Right ventricle myocardium superior (tissue), 1 donor: ENCODE data around the gene SLCO2B1. TPM values are rescaled to one million over a fixed set of nuclear protein-coding genes. Genes with fewer than 3 reads are reported as not detected.
A peak's percentile ranks its signal among the peaks of the same experiment; 100 is the strongest.
"Not testable (repeated sequence)": the region's sequence is repeated elsewhere in the genome, so short reads cannot be mapped to it uniquely, and the experiment has no call there.

Experiments used
- ATAC-seq: fragments of 200-7000 bp; cut with Tn5 transposase; one replicate; pipeline ENCODE4 v1.9.1; 2020; ENCODE audit warnings: mild to moderate bottlenecking; ENCODE audit not compliant: poor library complexity
- DNase-seq: peaks from one replicate; pipeline ENCODE4 v3.0.0-alpha.2; 2020
- intact Hi-C: fragments of 100-400 bp; cut with DNase I; formaldehyde crosslinking; loops from one replicate; pipeline ENCODE4 v1.11.2; 2022
- long read RNA-seq: library from polyadenylated mRNA; unstranded; transcript quantifications from one replicate; pipeline ENCODE4 v2.0.0, GENCODE V29; 2021
- total RNA-seq: library from RNA; stranded (reverse); fragmentation: NEBNext Ultra II Directional; extraction: Animal tissue kit (Norgen Biotek cat#: 25700); gene quantifications from one replicate; pipeline ENCODE4 v1.2.1, GENCODE V29; 2021
- donor health status: DM: no; HTN: yes; CAD: no; lungs with severe emphysema.

The SLCO2B1 gene
- 28.2 TPM for total RNA-seq
- long read RNA-seq, full-length matches to known transcripts, result 20 of 30 reads
- long read RNA-seq, partial matches to known transcripts, result 5 of 30 reads
- long read RNA-seq, other reads (novel, unspliced or antisense), result 5 of 30 reads

GRCh38 chr11:75150879-75151278 lies at the start of gene SLCO2B1:
TSS of gene SLCO2B1 (plus strand) at chr11:75151107. CDS start at chr11:75151382, 275 bp downstream.
- peak; percentile 71 for DNase-seq
- peak; percentile 60 for ATAC-seq
- intact Hi-C loops, result no loop called here

GRCh38 chr11:75101424-75102128 lies 49.3 kb upstream of the SLCO2B1 start:
- intact Hi-C loops, result no loop called here
- DNase-seq (no peak), ATAC-seq (no peak)

GRCh38 chr11:75103380-75104026 lies 47.4 kb upstream of the SLCO2B1 start:
- intact Hi-C loops, result no loop called here
- DNase-seq (no peak), ATAC-seq (no peak)

- no peak for DNase-seq
- intact Hi-C loops, result no loop called here
- no peak for ATAC-seq
Observed at GRCh38 chr11:75105462-75105925, 45.4 kb upstream of the SLCO2B1 start.

GRCh38 chr11:75105967-75106681 lies 44.8 kb upstream of the SLCO2B1 start:
- ATAC-seq, DNase-seq, intact Hi-C loops: not testable (repeated sequence)

GRCh38 chr11:75107187-75107586 lies 43.7 kb upstream of the SLCO2B1 start:
- ATAC-seq (no peak), DNase-seq (no peak)
- intact Hi-C loops, result no loop called here

GRCh38 chr11:75112200-75112599 lies 38.7 kb upstream of the SLCO2B1 start:
- no peak for DNase-seq
- intact Hi-C loops, result no loop called here
- no peak for ATAC-seq

- ATAC-seq (no peak), DNase-seq (no peak)
- intact Hi-C loops, result no loop called here
Observed at GRCh38 chr11:75113030-75113429, 37.9 kb upstream of the SLCO2B1 start.

- intact Hi-C loops, result no loop called here
- ATAC-seq (no peak), DNase-seq (no peak)
Observed at GRCh38 chr11:75114465-75114864, 36.4 kb upstream of the SLCO2B1 start.

- DNase-seq (no peak), ATAC-seq (no peak)
- intact Hi-C loops, result no loop called here
Observed at GRCh38 chr11:75118577-75118976, 32.3 kb upstream of the SLCO2B1 start.

GRCh38 chr11:75126564-75126963 lies 24.3 kb upstream of the SLCO2B1 start:
- ATAC-seq (no peak), DNase-seq (no peak)
- intact Hi-C loops, result no loop called here

GRCh38 chr11:75132080-75132479 lies 18.8 kb upstream of the SLCO2B1 start:
- intact Hi-C loops, result no loop called here
- ATAC-seq, result no peak

GRCh38 chr11:75133976-75134375 lies 16.9 kb upstream of the SLCO2B1 start:
- ATAC-seq (no peak), DNase-seq (no peak)
- intact Hi-C loops, result no loop called here

More at GRCh38 chr11:75132080-75132479, 18.8 kb upstream of the SLCO2B1 start:
- no peak for DNase-seq

- no peak for ATAC-seq
- intact Hi-C loops, result no loop called here
- DNase-seq, result no peak
Observed at GRCh38 chr11:75135021-75135650, 15.8 kb upstream of the SLCO2B1 start.

- DNase-seq, result no peak
- ATAC-seq, result no peak
- intact Hi-C loops, result no loop called here
Observed at GRCh38 chr11:75135651-75136050, 15.3 kb upstream of the SLCO2B1 start.

GRCh38 chr11:75140269-75141138 lies 10.4 kb upstream of the SLCO2B1 start:
- intact Hi-C loops, result loop anchor here (2.0 to 5.0 kb wide), 2 partner anchors 108 to 208 kb away; no protein-coding TSS in a partner anchor
- DNase-seq, result peak; percentile 86
- ATAC-seq, result peak; percentile 61

GRCh38 chr11:75141166-75141565 lies 9.7 kb upstream of the SLCO2B1 start:
- intact Hi-C loops, result loop anchor here (2.0 to 5.0 kb wide), 2 partner anchors 108 to 209 kb away; no protein-coding TSS in a partner anchor
- ATAC-seq (no peak), DNase-seq (no peak)
